Measurements from ENCODE around the gene ACSL5.
"Not testable (repeated sequence)": the region's sequence is repeated elsewhere in the genome, so short reads cannot be mapped to it uniquely, and the experiment has no call there.

The ACSL5 gene

GRCh38 chr10:112421731-112422130, 47.8 kb downstream of the ACSL5 start:
- no peak for DNase-seq

GRCh38 chr10:112424651-112425050, 50.7 kb downstream of the ACSL5 start:
- DNase-seq: no peak

DNA sequence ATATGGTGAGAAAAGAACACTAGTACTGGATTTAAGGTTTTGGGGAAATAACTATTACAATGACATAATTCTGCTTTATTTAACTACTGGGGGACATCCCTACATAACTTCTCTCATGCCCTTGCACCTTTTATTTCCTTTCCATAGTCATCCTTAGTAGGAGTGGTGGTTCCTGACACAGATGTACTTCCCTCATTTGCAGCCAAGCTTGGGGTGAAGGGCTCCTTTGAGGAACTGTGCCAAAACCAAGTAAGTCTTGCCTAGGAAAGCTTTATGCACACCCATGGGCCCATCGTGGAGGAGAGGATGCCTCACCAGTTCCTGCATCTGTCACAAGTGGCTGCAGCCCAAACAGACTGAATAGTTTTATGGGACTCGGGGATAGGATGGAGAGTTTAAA, 52.2 kb downstream of the ACSL5 start:
- no peak for DNase-seq

DNA sequence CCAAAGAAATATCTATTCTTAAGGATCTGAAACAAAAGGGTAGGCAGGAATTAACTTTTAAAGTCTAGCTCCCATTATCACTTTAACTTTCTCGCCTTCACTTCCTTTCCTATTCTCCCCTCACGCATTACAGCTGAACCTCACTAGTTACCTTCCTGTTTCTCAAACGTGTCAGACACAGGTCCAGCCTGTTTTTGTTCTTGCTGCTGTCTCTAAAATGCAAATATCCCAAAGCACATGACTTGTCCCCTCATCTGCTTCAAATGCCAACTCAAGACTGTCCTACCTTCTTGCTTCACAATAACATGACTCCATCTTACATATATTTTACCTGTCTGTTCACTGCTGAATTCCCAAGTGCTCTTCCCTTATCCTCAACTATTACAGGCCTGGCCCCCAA, 55.2 kb downstream of the ACSL5 start:
- no peak for DNase-seq

DNA sequence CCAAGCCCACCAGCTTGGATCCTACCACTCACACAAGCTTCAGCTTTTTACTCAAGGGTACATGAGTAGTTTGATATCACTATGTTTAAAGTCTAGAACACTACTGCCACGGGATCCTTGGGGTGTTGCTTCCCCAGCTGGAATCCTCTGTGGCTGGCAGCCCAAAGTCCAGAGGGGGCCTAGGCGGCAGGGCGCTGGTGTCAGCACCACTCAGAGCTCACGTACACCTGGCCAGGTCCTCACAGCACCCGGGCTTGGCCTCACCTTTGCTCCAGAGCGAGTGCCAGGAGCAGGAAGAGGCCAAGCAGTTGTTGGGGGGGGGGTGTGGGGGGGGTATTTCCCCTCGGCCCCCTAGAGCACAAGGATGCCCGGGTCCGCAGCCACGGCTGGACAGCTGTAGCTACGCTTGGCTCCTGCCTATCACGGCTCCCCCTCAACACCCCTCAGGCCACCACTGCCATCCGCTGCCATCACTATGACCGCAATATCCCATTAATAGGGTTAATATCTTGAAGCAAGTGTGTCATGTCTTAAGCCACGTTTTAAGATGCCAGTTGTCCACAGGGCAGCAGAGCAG, 55.8 kb downstream of the ACSL5 start:
- no peak for DNase-seq

GRCh38 chr10:112433136-112433535, 59.2 kb downstream of the ACSL5 start:
- no peak for DNase-seq

DNA sequence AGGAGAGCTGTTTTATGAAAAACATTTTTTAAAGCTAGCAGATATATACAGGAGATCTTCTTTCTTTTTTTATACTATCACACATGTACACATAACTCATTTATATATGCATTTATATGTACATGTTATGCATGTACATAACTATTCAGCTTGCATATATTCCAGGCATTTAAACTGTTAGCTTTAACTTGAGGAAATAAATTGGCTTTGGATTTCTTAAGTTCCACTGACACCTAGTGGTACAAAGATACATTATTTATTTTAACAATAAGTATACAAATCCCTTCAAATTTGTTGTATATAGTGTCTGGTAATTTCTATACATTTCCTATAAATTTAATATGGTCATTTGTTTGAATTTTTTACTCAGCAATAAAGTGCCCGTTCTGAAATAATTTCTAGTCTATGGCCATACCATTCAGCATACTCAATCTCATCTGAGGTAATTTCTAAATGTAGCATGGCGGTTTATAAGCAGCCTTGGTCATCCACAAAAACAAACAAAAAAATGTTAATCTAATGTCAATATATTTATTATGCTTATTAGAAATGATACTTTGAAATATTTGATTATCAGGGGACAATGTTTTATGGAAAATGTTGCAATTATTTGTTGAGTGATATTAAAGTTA, 61.2 kb downstream of the ACSL5 start:
- no peak for DNase-seq

DNA sequence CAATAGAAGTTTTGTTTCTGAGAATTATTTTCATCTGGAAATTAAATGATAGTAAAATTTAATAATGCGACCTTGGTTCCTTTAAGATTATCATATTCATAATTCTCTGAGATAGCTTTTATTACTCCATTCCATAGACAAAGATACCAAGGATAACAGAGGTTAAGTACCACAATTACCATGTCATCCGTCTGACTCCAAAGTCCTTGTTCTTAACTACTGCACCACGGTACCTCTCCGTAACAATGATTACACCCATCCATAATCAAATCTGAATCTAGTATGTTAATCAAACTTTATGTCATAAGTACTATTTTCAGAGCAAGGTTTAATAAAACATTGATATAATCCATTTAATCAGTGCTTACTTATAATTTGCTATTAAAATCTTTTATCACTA, 64.4 kb downstream of the ACSL5 start:
- DNase-seq: no peak

DNA sequence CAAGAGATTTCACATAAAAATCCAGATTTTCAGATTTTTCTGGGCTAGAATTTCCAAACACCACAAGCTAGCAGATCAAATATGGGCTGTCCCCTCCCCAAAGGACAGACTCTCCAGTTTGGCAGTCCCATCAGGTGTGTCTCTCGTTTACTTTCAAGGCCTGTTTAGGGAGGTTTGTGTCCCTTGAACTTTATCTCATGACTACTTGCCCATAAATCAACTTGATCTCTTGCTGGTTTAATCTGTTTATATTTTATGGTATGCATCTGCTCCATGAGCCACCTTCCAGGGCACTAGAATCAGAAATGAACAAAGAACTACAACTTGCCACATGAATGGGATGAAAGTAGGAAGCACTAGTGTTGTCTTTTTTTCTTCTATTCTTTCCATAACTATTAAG, 67.6 kb downstream of the ACSL5 start:
- DNase-seq: no peak

DNA sequence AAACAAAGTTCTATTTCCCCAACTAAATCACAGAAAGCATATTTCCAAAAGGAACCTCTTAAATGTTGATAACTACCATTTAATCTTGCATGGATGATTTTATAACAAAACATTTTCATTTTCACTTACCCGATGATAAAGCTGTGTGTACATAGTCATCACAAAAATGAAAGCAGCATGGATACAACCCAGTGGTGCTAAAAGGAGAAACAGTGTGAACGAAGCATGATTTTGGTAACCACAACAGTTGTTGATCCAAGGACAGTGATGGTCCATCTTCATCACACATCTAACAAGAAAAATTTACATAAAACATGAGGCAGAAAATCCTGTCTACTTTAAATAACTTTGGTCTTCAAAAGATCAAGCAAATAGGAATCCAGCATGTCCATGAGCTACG, 68.1 kb downstream of the ACSL5 start:
- DNase-seq: no peak

DNA sequence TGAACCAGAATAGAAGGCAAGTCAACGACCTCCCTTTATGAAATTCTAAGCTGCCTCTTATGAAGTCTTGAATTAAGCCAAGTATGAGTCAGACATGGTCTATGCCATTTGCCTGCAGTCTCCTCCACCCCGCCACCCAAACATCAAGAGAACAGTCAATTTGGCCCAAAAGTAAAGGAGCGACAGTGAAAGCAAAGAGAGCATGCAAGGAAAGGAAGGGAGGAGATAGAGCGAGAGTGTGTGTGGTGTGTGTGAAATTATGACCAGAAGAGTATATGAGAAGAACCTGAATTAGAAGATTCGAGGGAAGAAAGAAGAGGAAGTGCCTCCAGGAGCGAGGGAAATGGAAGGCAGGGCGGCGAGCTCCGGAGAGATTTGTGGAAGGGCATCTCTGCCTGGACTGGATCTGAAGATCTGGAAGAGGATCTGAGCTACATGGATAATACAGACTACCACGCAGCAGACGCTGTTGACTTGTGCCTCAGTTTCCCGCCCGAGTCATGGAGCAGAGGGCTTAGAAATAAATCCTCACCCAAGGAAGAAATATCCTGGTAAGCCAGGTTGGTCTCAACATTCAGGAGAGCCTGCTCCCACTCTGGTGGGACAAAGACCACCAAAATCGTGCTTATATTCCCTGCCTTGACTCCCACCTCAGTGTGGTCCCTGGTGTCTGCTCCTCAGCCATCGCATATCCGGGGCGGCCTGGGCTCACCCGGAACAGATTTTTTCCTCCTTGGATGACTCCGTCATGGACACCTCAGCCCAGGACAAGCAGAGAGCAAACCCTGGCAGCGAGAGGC, 72.3 kb downstream of the ACSL5 start:
- no peak for DNase-seq

GRCh38 chr10:112446855-112447619, 73.1 kb downstream of the ACSL5 start, which contains the start of the genes VTI1A and ZDHHC6:
VTI1A (plus strand) TSS chr10:112447215; CDS start chr10:112447374, 159 bp downstream.
ZDHHC6 (minus strand) TSS chr10:112446914; CDS start chr10:112445436, 1,478 bp downstream.
- DNase-seq: peak; percentile 24 to 47

GRCh38 chr10:112447620-112447928, 73.7 kb downstream of the ACSL5 start:
- DNase-seq: no peak

DNA sequence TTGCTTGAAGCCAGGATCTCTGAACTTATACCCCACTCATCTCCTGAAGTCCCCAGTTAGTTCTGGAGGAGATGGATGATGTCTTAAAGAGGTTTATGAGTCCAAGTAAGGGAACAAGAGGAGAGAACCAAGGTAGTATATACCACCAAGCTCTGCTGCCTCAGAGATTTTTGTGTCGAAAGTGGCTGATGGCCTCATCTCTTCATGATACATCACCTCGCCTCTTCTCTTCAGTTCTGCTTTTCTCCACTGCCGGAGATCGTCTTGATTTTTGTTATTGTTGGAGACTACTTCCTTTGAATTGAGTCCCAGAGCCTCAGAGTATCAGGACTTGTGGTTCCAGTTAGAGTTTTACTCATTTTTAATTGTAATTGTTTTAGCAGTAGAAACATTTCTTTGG, 75.0 kb downstream of the ACSL5 start:
- no peak for DNase-seq

GRCh38 chr10:112454910-112455779, 81.2 kb downstream of the ACSL5 start:
- no peak for DNase-seq

DNA sequence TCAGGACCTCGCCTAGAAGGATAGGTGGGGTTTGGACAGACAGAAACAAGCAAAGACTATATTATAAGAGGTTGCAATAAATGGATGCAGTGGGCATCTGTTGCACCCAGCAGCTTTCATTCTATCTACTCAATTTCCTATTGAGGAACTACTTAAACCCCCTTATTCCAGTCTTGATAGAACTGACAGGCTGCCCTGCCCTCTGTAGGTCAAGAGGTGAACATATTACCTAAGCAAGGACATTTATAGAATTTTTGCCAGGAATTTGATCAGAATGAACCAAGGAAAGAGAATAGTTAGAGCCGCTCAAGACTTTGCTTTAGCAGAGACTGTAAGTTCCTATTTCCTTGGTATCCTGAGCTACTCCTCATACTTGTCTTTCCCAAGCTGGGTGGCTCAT, 82.6 kb downstream of the ACSL5 start:
- DNase-seq: no peak

- no peak for DNase-seq
These were observed 86.5 kb downstream of the ACSL5 start for GRCh38 chr10:112460366-112460765.

DNA sequence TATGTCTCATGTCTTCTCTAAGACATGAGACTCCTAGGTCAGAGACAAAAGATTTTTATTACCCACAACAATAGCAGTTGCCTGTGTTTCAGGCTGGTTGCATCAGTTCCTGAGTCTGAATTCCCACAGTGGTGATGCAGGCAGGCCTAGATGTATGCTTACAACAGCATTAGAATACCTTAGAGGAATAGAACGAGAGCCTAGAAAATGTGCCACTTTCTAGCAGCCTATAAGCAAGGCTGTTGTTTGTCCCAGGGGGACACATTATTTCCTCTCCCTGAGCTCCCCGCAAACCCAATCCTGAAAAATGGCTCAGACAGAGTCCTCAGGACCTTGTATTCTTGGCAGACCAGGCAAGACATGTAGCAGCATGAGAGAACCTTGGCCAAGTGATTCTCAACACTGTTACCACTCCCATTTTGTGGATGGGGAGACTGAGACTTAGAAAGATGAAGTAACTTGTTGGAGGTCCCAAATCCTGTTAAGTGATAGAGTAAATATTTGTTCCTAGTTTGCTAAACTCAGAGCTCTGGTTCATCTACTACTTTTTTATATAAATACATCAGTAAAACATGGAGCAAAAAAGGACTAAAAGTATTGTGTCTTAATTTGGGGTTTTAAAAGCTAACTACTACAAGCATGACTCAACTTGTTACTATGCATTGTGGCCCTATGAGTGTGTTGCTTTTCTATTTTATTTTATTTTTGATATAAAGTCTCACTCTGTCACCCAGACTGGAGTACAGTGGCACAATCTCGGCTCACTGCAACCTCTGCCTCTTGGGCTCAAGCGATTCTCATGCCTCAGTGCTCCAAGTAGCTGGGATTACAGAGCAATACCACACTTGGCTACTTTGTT, 87.3 kb downstream of the ACSL5 start:
- DNase-seq: no peak

- DNase-seq: not testable (repeated sequence)
These were observed 90.2 kb downstream of the ACSL5 start for GRCh38 chr10:112464074-112464473.

- DNase-seq: no peak
These were observed 91.5 kb downstream of the ACSL5 start for GRCh38 chr10:112465299-112465883.

GRCh38 chr10:112466802-112467201, 92.9 kb downstream of the ACSL5 start:
- DNase-seq: no peak
